Right ventricle myocardium superior (tissue), 1 donor: Measurements from ENCODE around the gene TIMP2. TPM values are rescaled to one million over a fixed set of nuclear protein-coding genes. Genes with fewer than 3 reads are reported as not detected.

Experiments
- ATAC-seq: fragments of 200-7000 bp; cut with Tn5 transposase; one replicate; pipeline ENCODE4 v1.9.1; 2020; ENCODE audit warnings: mild to moderate bottlenecking; ENCODE audit not compliant: poor library complexity
- DNase-seq: peaks from one replicate; pipeline ENCODE4 v3.0.0-alpha.2; 2020
- intact Hi-C: fragments of 100-400 bp; cut with DNase I; formaldehyde crosslinking; loops from one replicate; pipeline ENCODE4 v1.11.2; 2022
- total RNA-seq: library from RNA; stranded (reverse); fragmentation: NEBNext Ultra II Directional; extraction: Animal tissue kit (Norgen Biotek cat#: 25700); gene quantifications from one replicate; pipeline ENCODE4 v1.2.1, GENCODE V29; 2021
- donor health status: DM: no; HTN: yes; CAD: no; lungs with severe emphysema.

The TIMP2 gene
- total RNA-seq, 1 donor from 2014 or later = 114 TPM

- peak; percentile 48 for ATAC-seq
- peak; percentile 76 for DNase-seq
- intact Hi-C loops = no loop called here
These were observed 10.5 kb upstream of the TIMP2 start for GRCh38 chr17:78935419-78936323.

GRCh38 chr17:78934681-78935418 lies 9.7 kb upstream of the TIMP2 start:
- intact Hi-C loops = no loop called here
- DNase-seq (no peak), ATAC-seq (no peak)

GRCh38 chr17:78933959-78934568 lies 8.9 kb upstream of the TIMP2 start:
- DNase-seq (peak; percentile 97), ATAC-seq (peak; percentile 88)
- intact Hi-C loops = no loop called here

- DNase-seq (peak; percentile 72), ATAC-seq (peak; percentile 24)
- intact Hi-C loops = no loop called here
These were observed 8.1 kb upstream of the TIMP2 start for GRCh38 chr17:78933025-78933958.

GRCh38 chr17:78929908-78930775 lies 5.0 kb upstream of the TIMP2 start:
- no peak for ATAC-seq

GRCh38 chr17:78925662-78926555 lies 722 bp upstream of the TIMP2 start:
- intact Hi-C loops = no loop called here
- ATAC-seq (peak; percentile 69), DNase-seq (peak; percentile 91)

More at GRCh38 chr17:78929908-78930775, 5.0 kb upstream of the TIMP2 start:
- DNase-seq = peak; percentile 55
- intact Hi-C loops = no loop called here

GRCh38 chr17:78924481-78925151 lies 571 bp downstream of the TIMP2 start:
- ATAC-seq (no peak), DNase-seq (peak; percentile 57)
- intact Hi-C loops = loop anchor here (5.0 kb wide), 1 partner anchor 37 kb away; no protein-coding TSS in a partner anchor

- ATAC-seq (peak; percentile 19), DNase-seq (peak; percentile 82)
- intact Hi-C loops = loop anchor here (5.0 kb wide), 1 partner anchor 37 kb away; no protein-coding TSS in a partner anchor
These were observed 1.3 kb downstream of the TIMP2 start for GRCh38 chr17:78923660-78924453.

- DNase-seq = no peak
- ATAC-seq = no peak
- intact Hi-C loops = loop anchor here (5.0 kb wide), 1 partner anchor 36 kb away; no protein-coding TSS in a partner anchor
These were observed 2.2 kb downstream of the TIMP2 start for GRCh38 chr17:78922816-78923498.

- peak; percentile 50 for ATAC-seq
- peak; percentile 81 for DNase-seq
- intact Hi-C loops = loop anchor here (5.0 kb wide), 1 partner anchor 34 kb away; no protein-coding TSS in a partner anchor
These were observed 3.7 kb downstream of the TIMP2 start for GRCh38 chr17:78921437-78921971.

- ATAC-seq (no peak), DNase-seq (no peak)
- intact Hi-C loops = loop anchor here (5.0 kb wide), 1 partner anchor 33 kb away; no protein-coding TSS in a partner anchor
These were observed 4.7 kb downstream of the TIMP2 start for GRCh38 chr17:78920528-78920927.

- DNase-seq = no peak
- intact Hi-C loops = loop anchor here (5.0 kb wide), 1 partner anchor 33 kb away; no protein-coding TSS in a partner anchor
- no peak for ATAC-seq
These were observed 5.2 kb downstream of the TIMP2 start for GRCh38 chr17:78919861-78920450.

- no peak for ATAC-seq
- DNase-seq = peak; percentile 53
- intact Hi-C loops = no loop called here
These were observed 6.2 kb downstream of the TIMP2 start for GRCh38 chr17:78918979-78919378.
